Keratinocyte (primary cell): ENCODE measurements around the gene GPR176. TPM values are rescaled to one million over a fixed set of nuclear protein-coding genes. Genes with fewer than 3 reads are reported as not detected.

Experiments
- DNase-seq: peaks from one replicate; pipeline ENCODE4 v3.0.0-alpha.2; 2011; ENCODE audit warnings: low read depth, missing footprints, low spot score
- FAIRE-seq: peaks from 2 replicates; lab custom pipeline; 2011; peaks lifted over from hg19 to GRCh38; lab: Jason Lieb, UNC
- H2AFZ ChIP-seq: 2 replicates; pipeline ENCODE4 v1.6.0; 2012; ENCODE audit warnings: low read length, control low read depth, inconsistent platforms; ENCODE audit not compliant: control insufficient read depth
- H3K27ac ChIP-seq: 2 replicates; pipeline ENCODE4 v1.5.1; 2011; ENCODE audit warnings: low read length; ENCODE audit not compliant: control insufficient read depth, insufficient read depth
- H3K27me3 ChIP-seq: 3 replicates; pipeline ENCODE4 v1.6.0; 2011; ENCODE audit warnings: low read length; ENCODE audit not compliant: control insufficient read depth, insufficient read depth; ENCODE audit errors: extremely low read depth
- H3K36me3 ChIP-seq, 2 experiments: 2 replicates in 1 of 2; 3 replicates in 1 of 2; pipeline ENCODE4 v1.5.1; 2011; ENCODE audit warnings: low read length in 2 of 2, mild to moderate bottlenecking in 1 of 2; ENCODE audit not compliant: control insufficient read depth in 2 of 2, insufficient read depth in 2 of 2; ENCODE audit errors: extremely low read depth in 1 of 2
- H3K4me1 ChIP-seq: 3 replicates; pipeline ENCODE4 v1.5.1; 2011; ENCODE audit warnings: low read length; ENCODE audit not compliant: control insufficient read depth, insufficient read depth; ENCODE audit errors: extremely low read depth
- H3K4me2 ChIP-seq: 3 replicates; pipeline ENCODE4 v1.6.0; 2011; ENCODE audit warnings: low read depth, low read length; ENCODE audit not compliant: control insufficient read depth, insufficient read depth; ENCODE audit errors: extremely low read depth
- H3K4me3 ChIP-seq, 3 experiments: fragments of 200-600 bp in 1 of 3; sonication (generic) in 1 of 3; 2 replicates in 2 of 3; 3 replicates in 1 of 3; pipeline ENCODE4 v1.5.1; 2011 to 2016; ENCODE audit warnings: low read length in 3 of 3, mild to moderate bottlenecking in 3 of 3, control low read depth in 2 of 3, inconsistent platforms in 1 of 3, low read depth in 1 of 3, mixed read lengths in 1 of 3, mixed run types in 1 of 3, moderate library complexity in 1 of 3; ENCODE audit not compliant: control insufficient read depth in 2 of 3, insufficient read depth in 2 of 3; ENCODE audit errors: extremely low read depth in 1 of 3
- H3K79me2 ChIP-seq: 2 replicates; pipeline ENCODE4 v1.6.0; 2012; ENCODE audit warnings: low read length; ENCODE audit not compliant: control insufficient read depth, insufficient read depth
- H3K9ac ChIP-seq: 3 replicates; pipeline ENCODE4 v1.6.0; 2011; ENCODE audit warnings: low read length; ENCODE audit not compliant: control insufficient read depth, insufficient read depth; ENCODE audit errors: extremely low read depth
- H3K9me1 ChIP-seq: 3 replicates; pipeline ENCODE4 v1.6.0; 2011; ENCODE audit warnings: low read length; ENCODE audit not compliant: control insufficient read depth, insufficient read depth; ENCODE audit errors: extremely low read depth
- H3K9me3 ChIP-seq: 2 replicates; pipeline ENCODE4 v1.5.1; 2012; ENCODE audit warnings: low read depth, low read length; ENCODE audit not compliant: control insufficient read depth
- H4K20me1 ChIP-seq: 3 replicates; pipeline ENCODE4 v1.6.0; 2011; ENCODE audit warnings: low read length; ENCODE audit not compliant: control insufficient read depth, insufficient read depth; ENCODE audit errors: extremely low read depth
- EZH2 ChIP-seq: IDR thresholded peaks from one replicate; pipeline ENCODE4 v1.6.1; 2012; ENCODE audit warnings: inconsistent platforms, mild to moderate bottlenecking, low read length, moderate library complexity
- dilution Hi-C: fragments of 300-500 bp; cut with MboI; formaldehyde crosslinking; loops from one replicate; pipeline ENCODE4 v1.7.0; 2020; ENCODE audit warnings: low sequenced_read_pairs; ENCODE audit not compliant: extremely low pct_ligation_motif_present
- polyA plus RNA-seq, 5 experiments: library from polyadenylated mRNA; depleted of rRNA in 3 of 5; stranded (reverse) in 3 of 5; stranded (forward) in 1 of 5; unstranded in 1 of 5; fragments of >200 nt; gene quantifications; 1 replicate in 1 of 5; 2 replicates in 3 of 5; 3 replicates in 1 of 5; pipeline versions ENCODE4 v1.2.1 to v1.2.3, GENCODE V29; 2011 to 2012; ENCODE audit warnings: missing spikeins in 2 of 5, low read depth in 1 of 5, low replicate concordance in 1 of 5
- TF ChIP-seq, protein P1 (sequence below), 3 experiments: IDR thresholded peaks in 1 of 3; conservative IDR thresholded peaks in 1 of 3; optimal IDR thresholded peaks in 1 of 3; 2 replicates in 2 of 3; 3 replicates in 1 of 3; pipeline versions ENCODE3 to v1.5.1; 2011; ENCODE audit warnings: low read length in 3 of 3, mild to moderate bottlenecking in 3 of 3, moderate library complexity in 2 of 3, control low read depth in 1 of 3, inconsistent platforms in 1 of 3; ENCODE audit not compliant: insufficient read depth in 2 of 3; ENCODE audit errors: extremely low read depth in 1 of 3

The GPR176 gene
- polyA plus RNA-seq, 1 donor (not counting 4 experiments of a cell fraction or from before 2014, with no cell fraction given) = 12.5 TPM

- no peaks in the 10 kb centered on the region for H3K9me1 ChIP-seq
- TF ChIP-seq, protein P1, sequence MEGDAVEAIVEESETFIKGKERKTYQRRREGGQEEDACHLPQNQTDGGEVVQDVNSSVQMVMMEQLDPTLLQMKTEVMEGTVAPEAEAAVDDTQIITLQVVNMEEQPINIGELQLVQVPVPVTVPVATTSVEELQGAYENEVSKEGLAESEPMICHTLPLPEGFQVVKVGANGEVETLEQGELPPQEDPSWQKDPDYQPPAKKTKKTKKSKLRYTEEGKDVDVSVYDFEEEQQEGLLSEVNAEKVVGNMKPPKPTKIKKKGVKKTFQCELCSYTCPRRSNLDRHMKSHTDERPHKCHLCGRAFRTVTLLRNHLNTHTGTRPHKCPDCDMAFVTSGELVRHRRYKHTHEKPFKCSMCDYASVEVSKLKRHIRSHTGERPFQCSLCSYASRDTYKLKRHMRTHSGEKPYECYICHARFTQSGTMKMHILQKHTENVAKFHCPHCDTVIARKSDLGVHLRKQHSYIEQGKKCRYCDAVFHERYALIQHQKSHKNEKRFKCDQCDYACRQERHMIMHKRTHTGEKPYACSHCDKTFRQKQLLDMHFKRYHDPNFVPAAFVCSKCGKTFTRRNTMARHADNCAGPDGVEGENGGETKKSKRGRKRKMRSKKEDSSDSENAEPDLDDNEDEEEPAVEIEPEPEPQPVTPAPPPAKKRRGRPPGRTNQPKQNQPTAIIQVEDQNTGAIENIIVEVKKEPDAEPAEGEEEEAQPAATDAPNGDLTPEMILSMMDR (optimal IDR thresholded peaks at IDR 0.05 in 1 of 3, IDR thresholded peaks at IDR 0.05 in 1 of 3, conservative IDR thresholded peaks at IDR 0.05 in 1 of 3; ENCODE audit: extremely low read depth in 1 of 3, insufficient read depth in 2 of 3, low read length in 3 of 3) = no peak
- TF ChIP-seq EZH2 = no peak
- FAIRE-seq (no peak), DNase-seq (no peak)
- no peak overlapping the region for H2AFZ ChIP-seq
- H3K79me2 ChIP-seq = peaks cover 4% of the 10 kb centered on the region
- no peaks in the 10 kb centered on the region for H4K20me1 ChIP-seq
- no peaks in the 10 kb centered on the region for H3K36me3 ChIP-seq
- no peak overlapping the region for H3K4me3 ChIP-seq
- no peak overlapping the region for H3K9ac ChIP-seq
- no peaks in the 10 kb centered on the region for H3K9me3 ChIP-seq
- H3K4me2 ChIP-seq = no peak overlapping the region
- H3K27me3 ChIP-seq = no peaks in the 10 kb centered on the region
- H3K27ac ChIP-seq = no peak overlapping the region
- H3K4me1 ChIP-seq = peaks cover 18% of the 10 kb centered on the region
- dilution Hi-C loops = no loop called here
Observed at GRCh38 chr15:39886418-39886817, 33.6 kb downstream of the GPR176 start.

DNA sequence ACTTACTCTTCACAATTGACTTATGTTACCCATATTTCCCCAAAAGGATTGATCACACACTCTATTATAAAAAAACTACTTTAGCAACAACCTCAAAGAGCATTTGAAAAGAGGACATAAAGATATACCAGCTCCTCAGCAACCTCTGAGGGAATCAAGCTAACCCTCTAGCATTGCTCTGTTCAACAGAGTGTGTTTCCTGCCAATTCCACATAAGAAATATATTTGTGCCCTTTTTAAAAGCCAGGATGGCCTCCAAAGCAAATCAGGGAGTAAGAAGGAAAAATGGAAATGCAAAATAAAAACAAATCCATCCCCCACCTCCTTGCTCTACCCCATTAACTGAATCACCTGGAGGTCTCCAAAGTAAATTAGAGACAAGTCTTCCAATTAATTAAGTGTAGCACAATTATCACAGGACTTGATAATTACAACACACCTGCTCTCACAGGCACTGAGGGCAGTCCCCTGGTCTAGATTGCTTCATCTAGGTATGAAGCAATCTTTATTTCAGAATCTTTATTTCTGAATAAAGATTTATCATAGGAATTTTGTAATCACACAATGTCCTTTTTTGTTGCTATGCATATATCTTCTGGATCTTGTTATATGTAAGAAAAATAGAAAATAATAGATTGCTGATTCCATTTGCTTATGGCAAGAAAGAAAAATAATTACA is 34.8 kb downstream of the GPR176 start:
- dilution Hi-C loops = no loop called here
- Histone ChIP-seq H3K27me3 (no peaks in the 10 kb centered on the region), H3K9me3 (no peaks in the 10 kb centered on the region), H3K36me3 (no peaks in the 10 kb centered on the region), H3K27ac (no peak overlapping the region), H3K4me3 (no peak overlapping the region), H3K4me1 (peaks cover 18% of the 10 kb centered on the region), H4K20me1 (no peaks in the 10 kb centered on the region), H3K79me2 (peaks cover 4% of the 10 kb centered on the region), H3K4me2 (no peak overlapping the region), H3K9me1 (no peaks in the 10 kb centered on the region), H2AFZ (no peak overlapping the region), H3K9ac (no peak overlapping the region)
- FAIRE-seq (no peak), DNase-seq (no peak)
- TF ChIP-seq, protein P1 (optimal IDR thresholded peaks at IDR 0.05 in 1 of 3, IDR thresholded peaks at IDR 0.05 in 1 of 3, conservative IDR thresholded peaks at IDR 0.05 in 1 of 3; ENCODE audit: extremely low read depth in 1 of 3, insufficient read depth in 2 of 3, low read length in 3 of 3) = no peak
- TF ChIP-seq EZH2 = no peak
